PC-3 (cell line): Measurements from ENCODE around the gene PTBP1. TPM values are rescaled to one million over a fixed set of nuclear protein-coding genes. Genes with fewer than 3 reads are reported as not detected.

Source experiments
- ATAC-seq: fragments of 200-7000 bp; cut with Tn5 transposase; 2 replicates; pipeline ENCODE4 v1.9.1; 2020; ENCODE audit warnings: mild to moderate bottlenecking, moderate library complexity
- BruUV-seq: library from RNA; stranded (reverse); fragments of 400-500 nt; replicated peaks from 2 replicates; lab custom pipeline; 2021; lab: Mats Ljungman, UMichigan
- CTCF ChIA-PET: fragments of 300-600 bp; sonication (Branson Sonifier 250); formaldehyde crosslinking; loops from one replicate; lab custom pipeline; 2022; ENCODE audit warnings: antibody characterized with exemption; lab: Charles Lee
- POLR2A ChIA-PET: fragments of 300-600 bp; sonication (Branson Sonifier 250); formaldehyde crosslinking; loops from one replicate; lab custom pipeline; 2022; ENCODE audit warnings: antibody characterized with exemption; ENCODE audit not compliant: unreplicated experiment; lab: Charles Lee
- DNase-seq: peaks from one replicate; pipeline ENCODE4 v3.0.0-alpha.2; 2015
- H2AFZ ChIP-seq: fragments of 300-600 bp; sonication (generic); 2 replicates; pipeline ENCODE4 v1.6.0; 2016; ENCODE audit warnings: antibody characterized with exemption, low read length
- H3F3A ChIP-seq: fragments of 300-600 bp; sonication (generic); one replicate; pipeline ENCODE4 v1.6.0; 2017; ENCODE audit warnings: antibody characterized with exemption, low read length, control low read depth, mild to moderate bottlenecking; ENCODE audit not compliant: unreplicated experiment
- H3K27ac ChIP-seq: fragments of 300-600 bp; sonication (generic); 2 replicates; pipeline ENCODE4 v1.5.1; 2016; ENCODE audit warnings: mild to moderate bottlenecking, low read length
- H3K27me3 ChIP-seq: fragments of 300-600 bp; sonication (generic); 2 replicates; pipeline ENCODE4 v1.6.1; 2016; ENCODE audit warnings: low read length, mixed read lengths
- H3K36me3 ChIP-seq: fragments of 300-600 bp; sonication (generic); 2 replicates; pipeline ENCODE4 v1.6.1; 2016; ENCODE audit warnings: low read depth, mixed run types, low read length, mixed read lengths
- H3K4me1 ChIP-seq: fragments of 300-600 bp; sonication (generic); 2 replicates; pipeline ENCODE4 v1.5.1; 2016; ENCODE audit warnings: low read length; ENCODE audit not compliant: insufficient read depth
- H3K4me2 ChIP-seq: fragments of 300-600 bp; sonication (generic); 2 replicates; pipeline ENCODE4 v1.6.0; 2016; ENCODE audit warnings: low read length
- H3K4me3 ChIP-seq: fragments of 300-600 bp; sonication (generic); 2 replicates; pipeline ENCODE4 v1.5.1; 2016; ENCODE audit warnings: mild to moderate bottlenecking, low read length, mixed read lengths
- H3K79me2 ChIP-seq: fragments of 300-600 bp; sonication (generic); 2 replicates; pipeline ENCODE4 v1.6.1; 2017; ENCODE audit warnings: low read length, mixed read lengths
- H3K9ac ChIP-seq: fragments of 300-600 bp; sonication (generic); 2 replicates; pipeline ENCODE4 v1.6.0; 2016; ENCODE audit warnings: mild to moderate bottlenecking, low read length
- H3K9me2 ChIP-seq: fragments of 300-600 bp; sonication (generic); replicated peaks from 2 replicates; pipeline ENCODE4 v1.6.1; 2016; ENCODE audit warnings: mixed run types, low read length, mixed read lengths
- H3K9me3 ChIP-seq: fragments of 300-600 bp; sonication (generic); 2 replicates; pipeline ENCODE4 v1.6.1; 2016; ENCODE audit warnings: low read length, mixed read lengths
- H4K20me1 ChIP-seq: fragments of 300-600 bp; sonication (generic); 2 replicates; pipeline ENCODE4 v1.6.1; 2016; ENCODE audit warnings: low read length, mixed read lengths
- CTCF ChIP-seq: fragments of 300-600 bp; sonication (generic); conservative IDR thresholded peaks from 2 replicates; pipeline ENCODE4 v1.5.1; 2017; ENCODE audit warnings: antibody characterized with exemption, low read depth, mild to moderate bottlenecking, low read length
- EZH2 ChIP-seq: fragments of 300-600 bp; sonication (generic); IDR thresholded peaks from one replicate; pipeline ENCODE4 v1.6.1; 2017; ENCODE audit warnings: antibody characterized with exemption, mild to moderate bottlenecking, low read length; ENCODE audit not compliant: unreplicated experiment
- EZH2phosphoT487 ChIP-seq: fragments of 300-600 bp; sonication (generic); IDR thresholded peaks from 2 replicates; pipeline ENCODE4 v1.6.1; 2018; ENCODE audit warnings: mild to moderate bottlenecking, antibody characterized with exemption, low read length, borderline replicate concordance
- intact Hi-C: fragments of 100-400 bp; cut with micrococcal nuclease; formaldehyde crosslinking; loops from 2 replicates; pipeline ENCODE4 v1.9.0; 2023
- total RNA-seq: library from RNA; depleted of rRNA; stranded (reverse); fragments of >200 nt; gene quantifications from 2 replicates; pipeline ENCODE4 v1.2.3, GENCODE V29; 2014

PTBP1 gene
- total RNA-seq, 1 experiment from 2014 or later = 412 TPM

- Histone ChIP-seq H3K4me1 (no peaks in the 10 kb centered on the region), H3K4me3 (no peak overlapping the region), H3K9ac (no peak overlapping the region), H4K20me1 (no peaks in the 10 kb centered on the region), H3K9me2 (no peaks in the 10 kb centered on the region), H3K27me3 (no peaks in the 10 kb centered on the region), H2AFZ (no peak overlapping the region), H3F3A (no peaks in the 10 kb centered on the region), H3K36me3 (no peaks in the 10 kb centered on the region), H3K4me2 (no peak overlapping the region), H3K79me2 (no peaks in the 10 kb centered on the region), H3K27ac (no peak overlapping the region), H3K9me3 (no peaks in the 10 kb centered on the region)
- POLR2A ChIA-PET = no interaction called here
- CTCF ChIA-PET = no interaction called here
- no peak for ATAC-seq
- DNase-seq = no peak
- TF ChIP-seq CTCF (no peak), EZH2 (no peak), EZH2phosphoT487 (no peak)
- intact Hi-C loops = no loop called here
- BruUV-seq = no TSS peak
Measured at GRCh38 chr19:854549-854948, 57.3 kb downstream of the PTBP1 start.

- BruUV-seq = no TSS peak
- CTCF ChIA-PET = no interaction called here
- TF ChIP-seq EZH2phosphoT487 (no peak), EZH2 (no peak), CTCF (no peak)
Measured at GRCh38 chr19:855142-855541, 57.9 kb downstream of the PTBP1 start.

GRCh38 chr19:855566-856120, 58.4 kb downstream of the PTBP1 start:
- Histone ChIP-seq H3K27me3 (no peaks in the 10 kb centered on the region), H3K79me2 (no peaks in the 10 kb centered on the region), H4K20me1 (no peaks in the 10 kb centered on the region), H2AFZ (no peak overlapping the region), H3K4me3 (no peak overlapping the region), H3K4me1 (no peaks in the 10 kb centered on the region), H3K4me2 (no peak overlapping the region), H3K9me3 (no peaks in the 10 kb centered on the region), H3K9me2 (no peaks in the 10 kb centered on the region), H3K27ac (no peak overlapping the region), H3K9ac (no peak overlapping the region), H3K36me3 (no peaks in the 10 kb centered on the region), H3F3A (no peaks in the 10 kb centered on the region)
- ChIA-PET CTCF (no interaction called here), POLR2A (no interaction called here)
- DNase-seq (no peak), ATAC-seq (no peak)
- intact Hi-C loops = no loop called here
- TF ChIP-seq CTCF (no peak), EZH2phosphoT487 (no peak), EZH2 (no peak)
- BruUV-seq = no TSS peak

More at GRCh38 chr19:855142-855541, 57.9 kb downstream of the PTBP1 start:
- Histone ChIP-seq H3K79me2 (no peaks in the 10 kb centered on the region), H3K9ac (no peak overlapping the region), H3K4me3 (no peak overlapping the region), H3F3A (no peaks in the 10 kb centered on the region), H3K4me2 (no peak overlapping the region), H3K36me3 (no peaks in the 10 kb centered on the region), H2AFZ (no peak overlapping the region), H3K4me1 (no peaks in the 10 kb centered on the region), H4K20me1 (no peaks in the 10 kb centered on the region), H3K27ac (no peak overlapping the region), H3K27me3 (no peaks in the 10 kb centered on the region), H3K9me2 (no peaks in the 10 kb centered on the region), H3K9me3 (no peaks in the 10 kb centered on the region)
- ATAC-seq (no peak), DNase-seq (no peak)
- intact Hi-C loops = no loop called here
- POLR2A ChIA-PET = no interaction called here
